ENCODE results near the gene PEX3.

Gene PEX3

GRCh38 chr6:143539734-143540133 lies 89.1 kb downstream of the PEX3 start:
- no peak for DNase-seq (ENCODE audit: low read depth)

- no peak for DNase-seq (ENCODE audit: low read depth)
Observed at GRCh38 chr6:143540192-143540591, 89.6 kb downstream of the PEX3 start.

Measured in stromal cell of bone marrow (primary cell).